ENCODE data around the gene ZSWIM8.

The ZSWIM8 gene

DNA sequence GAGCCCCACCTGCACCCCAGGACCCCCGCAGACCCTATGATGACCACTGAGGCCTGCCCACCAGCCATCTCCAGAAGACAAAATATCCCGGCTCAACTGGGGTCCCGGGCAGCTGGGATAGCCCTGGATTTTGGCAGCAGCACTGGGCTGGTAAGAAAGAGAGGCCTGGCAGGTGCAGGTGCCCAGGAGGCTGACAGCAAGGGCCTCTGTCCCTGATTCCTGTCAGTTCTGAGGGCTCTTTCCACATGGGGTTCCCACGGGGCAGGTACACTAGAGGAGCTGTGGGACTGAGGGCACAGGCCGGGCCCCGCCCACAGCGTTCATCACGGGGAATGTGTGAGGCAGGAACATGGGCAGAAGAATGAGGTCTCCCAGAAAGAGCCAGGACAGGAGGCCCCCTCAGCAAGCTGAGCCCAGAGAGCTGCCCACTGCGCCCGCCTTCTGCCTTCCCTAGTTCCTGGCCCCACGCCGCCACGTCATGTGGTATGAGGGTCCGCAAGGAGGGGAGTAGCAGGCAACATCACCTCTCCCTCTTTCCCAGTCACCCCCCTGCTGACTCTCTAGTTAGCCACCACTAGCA is 38.8 kb downstream of the ZSWIM8 start:
- TF ChIP-seq, protein P1, sequence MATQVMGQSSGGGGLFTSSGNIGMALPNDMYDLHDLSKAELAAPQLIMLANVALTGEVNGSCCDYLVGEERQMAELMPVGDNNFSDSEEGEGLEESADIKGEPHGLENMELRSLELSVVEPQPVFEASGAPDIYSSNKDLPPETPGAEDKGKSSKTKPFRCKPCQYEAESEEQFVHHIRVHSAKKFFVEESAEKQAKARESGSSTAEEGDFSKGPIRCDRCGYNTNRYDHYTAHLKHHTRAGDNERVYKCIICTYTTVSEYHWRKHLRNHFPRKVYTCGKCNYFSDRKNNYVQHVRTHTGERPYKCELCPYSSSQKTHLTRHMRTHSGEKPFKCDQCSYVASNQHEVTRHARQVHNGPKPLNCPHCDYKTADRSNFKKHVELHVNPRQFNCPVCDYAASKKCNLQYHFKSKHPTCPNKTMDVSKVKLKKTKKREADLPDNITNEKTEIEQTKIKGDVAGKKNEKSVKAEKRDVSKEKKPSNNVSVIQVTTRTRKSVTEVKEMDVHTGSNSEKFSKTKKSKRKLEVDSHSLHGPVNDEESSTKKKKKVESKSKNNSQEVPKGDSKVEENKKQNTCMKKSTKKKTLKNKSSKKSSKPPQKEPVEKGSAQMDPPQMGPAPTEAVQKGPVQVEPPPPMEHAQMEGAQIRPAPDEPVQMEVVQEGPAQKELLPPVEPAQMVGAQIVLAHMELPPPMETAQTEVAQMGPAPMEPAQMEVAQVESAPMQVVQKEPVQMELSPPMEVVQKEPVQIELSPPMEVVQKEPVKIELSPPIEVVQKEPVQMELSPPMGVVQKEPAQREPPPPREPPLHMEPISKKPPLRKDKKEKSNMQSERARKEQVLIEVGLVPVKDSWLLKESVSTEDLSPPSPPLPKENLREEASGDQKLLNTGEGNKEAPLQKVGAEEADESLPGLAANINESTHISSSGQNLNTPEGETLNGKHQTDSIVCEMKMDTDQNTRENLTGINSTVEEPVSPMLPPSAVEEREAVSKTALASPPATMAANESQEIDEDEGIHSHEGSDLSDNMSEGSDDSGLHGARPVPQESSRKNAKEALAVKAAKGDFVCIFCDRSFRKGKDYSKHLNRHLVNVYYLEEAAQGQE (IDR thresholded peaks at IDR 0.05; ENCODE audit: low read depth) = no peak
- TF ChIP-seq CREB1 (IDR thresholded peaks at IDR 0.05; ENCODE audit: low read depth) = no peak
- TF ChIP-seq, protein P2, sequence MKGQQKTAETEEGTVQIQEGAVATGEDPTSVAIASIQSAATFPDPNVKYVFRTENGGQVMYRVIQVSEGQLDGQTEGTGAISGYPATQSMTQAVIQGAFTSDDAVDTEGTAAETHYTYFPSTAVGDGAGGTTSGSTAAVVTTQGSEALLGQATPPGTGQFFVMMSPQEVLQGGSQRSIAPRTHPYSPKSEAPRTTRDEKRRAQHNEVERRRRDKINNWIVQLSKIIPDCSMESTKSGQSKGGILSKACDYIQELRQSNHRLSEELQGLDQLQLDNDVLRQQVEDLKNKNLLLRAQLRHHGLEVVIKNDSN (IDR thresholded peaks at IDR 0.05) = no peak
- no peak for TF ChIP-seq NFIC (IDR thresholded peaks at IDR 0.05)
- TF ChIP-seq, protein P3, sequence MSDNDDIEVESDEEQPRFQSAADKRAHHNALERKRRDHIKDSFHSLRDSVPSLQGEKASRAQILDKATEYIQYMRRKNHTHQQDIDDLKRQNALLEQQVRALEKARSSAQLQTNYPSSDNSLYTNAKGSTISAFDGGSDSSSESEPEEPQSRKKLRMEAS (IDR thresholded peaks at IDR 0.05) = no peak
- TF ChIP-seq ZBTB7A (IDR thresholded peaks at IDR 0.05; ENCODE audit: low read depth) = no peak
- no peak for TF ChIP-seq EP300 (IDR thresholded peaks at IDR 0.05; ENCODE audit: borderline replicate concordance)
- TF ChIP-seq TEAD4 (IDR thresholded peaks at IDR 0.05) = no peak
- TF ChIP-seq YY1 (IDR thresholded peaks at IDR 0.05; ENCODE audit: low read depth) = no peak
- no peak for TF ChIP-seq CEBPB (IDR thresholded peaks at IDR 0.05)
- no peak for TF ChIP-seq TAF1 (IDR thresholded peaks at IDR 0.05; ENCODE audit: low read depth)
- TF ChIP-seq TCF12 (IDR thresholded peaks at IDR 0.05; ENCODE audit: low read depth) = no peak
- TF ChIP-seq EGR1 (IDR thresholded peaks at IDR 0.05) = no peak
- TF ChIP-seq FOXM1 (IDR thresholded peaks at IDR 0.05; ENCODE audit: borderline replicate concordance, low read depth) = no peak
- no peak for TF ChIP-seq RAD21 (IDR thresholded peaks at IDR 0.05; ENCODE audit: low read depth)

DNA sequence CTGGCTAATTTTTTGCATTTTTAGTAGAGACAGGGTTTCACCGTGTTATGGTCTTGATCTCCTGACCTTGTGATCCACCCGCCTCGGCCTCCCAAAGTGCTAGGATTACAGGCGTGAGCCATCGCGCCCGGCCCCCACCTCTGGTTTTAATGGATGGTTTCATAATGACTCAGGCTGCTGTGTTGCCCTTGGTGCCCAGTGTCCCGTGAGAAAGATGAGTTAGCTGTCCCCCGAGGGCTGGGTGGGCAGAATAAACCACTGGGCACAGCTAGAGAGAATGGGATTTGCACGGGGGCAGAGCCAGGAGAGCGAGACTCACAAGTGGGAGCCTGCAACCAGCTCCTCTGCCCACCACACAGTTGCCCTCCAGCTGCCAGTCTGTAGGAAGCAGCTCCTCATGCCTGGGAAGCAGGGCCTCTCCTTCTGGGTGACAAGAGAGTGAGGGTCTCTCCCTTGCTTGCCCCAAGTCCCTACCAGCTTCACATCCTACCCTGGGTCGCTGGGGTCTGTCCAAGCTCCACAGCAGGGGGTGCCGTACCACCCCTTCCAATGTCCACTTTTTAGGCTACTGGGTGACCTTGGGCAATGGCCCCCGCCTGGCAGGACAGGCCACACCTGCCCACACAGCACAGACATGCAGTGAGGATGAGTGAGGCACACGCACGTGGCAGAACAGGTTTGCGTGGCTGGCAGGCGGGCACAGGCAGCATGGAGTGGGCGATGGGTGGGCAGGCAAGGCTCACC is 42.1 kb downstream of the ZSWIM8 start:
- no peak for TF ChIP-seq TEAD4 (IDR thresholded peaks at IDR 0.05)
- no peak for TF ChIP-seq TAF1 (IDR thresholded peaks at IDR 0.05; ENCODE audit: low read depth)
- no peak for TF ChIP-seq EP300 (IDR thresholded peaks at IDR 0.05; ENCODE audit: borderline replicate concordance)
- TF ChIP-seq EGR1 (IDR thresholded peaks at IDR 0.05) = no peak
- no peak for TF ChIP-seq RAD21 (IDR thresholded peaks at IDR 0.05; ENCODE audit: low read depth)
- no peak for TF ChIP-seq NFIC (IDR thresholded peaks at IDR 0.05)
- no peak for TF ChIP-seq CREB1 (IDR thresholded peaks at IDR 0.05; ENCODE audit: low read depth)
- TF ChIP-seq CEBPB (IDR thresholded peaks at IDR 0.05) = no peak
- TF ChIP-seq ZBTB7A (IDR thresholded peaks at IDR 0.05; ENCODE audit: low read depth) = no peak
- no peak for TF ChIP-seq TCF12 (IDR thresholded peaks at IDR 0.05; ENCODE audit: low read depth)

DNA sequence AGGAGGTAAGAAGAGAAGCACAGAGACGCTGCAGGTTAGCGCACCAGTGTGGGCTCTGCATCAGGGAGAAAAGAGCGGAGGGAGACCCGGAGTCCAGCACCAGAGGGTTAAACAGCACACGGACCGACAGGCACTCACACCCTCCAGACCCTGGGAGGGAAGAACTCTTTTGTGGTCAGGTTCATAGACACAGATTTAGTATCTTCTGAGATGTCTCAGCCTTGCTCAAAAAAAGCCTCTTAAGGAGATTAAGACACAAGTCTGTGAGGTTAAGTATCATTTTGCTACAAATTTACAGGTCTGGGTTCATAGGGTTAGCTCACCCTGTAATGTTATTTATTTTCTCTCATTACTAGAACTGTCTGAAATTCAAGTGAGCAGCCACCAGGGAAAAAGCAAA is 42.8 kb downstream of the ZSWIM8 start:
- TF ChIP-seq EGR1 (IDR thresholded peaks at IDR 0.05) (no peak), EP300 (IDR thresholded peaks at IDR 0.05; ENCODE audit: borderline replicate concordance) (no peak), NFIC (IDR thresholded peaks at IDR 0.05) (no peak), TAF1 (IDR thresholded peaks at IDR 0.05; ENCODE audit: low read depth) (no peak), TCF12 (IDR thresholded peaks at IDR 0.05; ENCODE audit: low read depth) (no peak), YY1 (IDR thresholded peaks at IDR 0.05; ENCODE audit: low read depth) (no peak), FOXM1 (IDR thresholded peaks at IDR 0.05; ENCODE audit: borderline replicate concordance, low read depth) (no peak), ZBTB7A (IDR thresholded peaks at IDR 0.05; ENCODE audit: low read depth) (no peak), CREB1 (IDR thresholded peaks at IDR 0.05; ENCODE audit: low read depth) (no peak), RAD21 (IDR thresholded peaks at IDR 0.05; ENCODE audit: low read depth) (no peak), TEAD4 (IDR thresholded peaks at IDR 0.05) (no peak), CEBPB (IDR thresholded peaks at IDR 0.05) (no peak)
- TF ChIP-seq, protein P3 (IDR thresholded peaks at IDR 0.05) = no peak
- TF ChIP-seq, protein P2 (IDR thresholded peaks at IDR 0.05) = no peak
- TF ChIP-seq, protein P1 (IDR thresholded peaks at IDR 0.05; ENCODE audit: low read depth) = no peak

DNA sequence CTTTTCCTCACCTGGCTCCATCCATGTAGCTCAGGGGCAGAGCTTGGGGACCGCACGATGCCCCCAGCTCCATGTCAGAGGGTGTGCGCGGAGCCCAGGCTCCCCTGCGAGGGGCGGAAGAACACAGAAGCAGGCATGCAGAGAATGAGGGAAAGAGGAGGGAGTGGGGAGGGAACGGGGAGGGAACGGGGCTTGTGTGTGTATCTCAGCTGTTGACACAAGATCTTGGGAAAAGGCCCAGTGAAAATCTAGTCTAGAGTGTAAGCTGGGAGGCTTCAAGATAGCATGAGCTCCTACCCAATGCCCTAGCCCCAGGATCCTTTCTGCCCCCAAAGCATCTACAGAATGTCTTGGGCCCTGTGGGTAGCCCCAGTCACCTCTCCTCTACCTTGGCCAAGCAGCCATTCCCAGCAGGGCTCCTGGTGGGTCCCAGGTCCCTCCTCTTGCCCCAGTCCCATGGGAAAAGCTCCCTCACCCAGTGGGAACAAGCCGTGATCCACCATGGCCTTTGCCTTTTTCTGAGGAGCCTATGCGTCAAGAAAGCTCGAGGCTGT is 51.1 kb downstream of the ZSWIM8 start:
- TF ChIP-seq, protein P2 (IDR thresholded peaks at IDR 0.05) = no peak
- TF ChIP-seq CEBPB (IDR thresholded peaks at IDR 0.05) = no peak
- TF ChIP-seq ZBTB7A (IDR thresholded peaks at IDR 0.05; ENCODE audit: low read depth) = no peak
- TF ChIP-seq, protein P3 (IDR thresholded peaks at IDR 0.05) = no peak
- no peak for TF ChIP-seq YY1 (IDR thresholded peaks at IDR 0.05; ENCODE audit: low read depth)
